Lower leg skin (tissue), 4 donors: ENCODE results near the gene SLC35A3. TPM values are rescaled to one million over a fixed set of nuclear protein-coding genes. Genes with fewer than 3 reads are reported as not detected.

Experiments
- DNase-seq, 2 donors: peaks; one replicate each; pipeline ENCODE4 v3.0.0-alpha.2; 2019; ENCODE audit warnings: low spot score in 2 of 2
- H3K4me3 ChIP-seq: fragments of 200-600 bp; sonication (generic); 2 replicates; pipeline ENCODE4 v1.5.1; 2017; ENCODE audit warnings: mild to moderate bottlenecking, low read depth; ENCODE audit not compliant: poor library complexity, severe bottlenecking
- CTCF ChIP-seq, 3 donors: fragments of 450-650 bp; IDR thresholded peaks; one replicate each; pipeline ENCODE4 v1.5.1; 2016; ENCODE audit warnings: antibody characterized with exemption in 3 of 3, mild to moderate bottlenecking in 3 of 3, moderate library complexity in 2 of 3
- POLR2A ChIP-seq, 2 donors: fragments of 450-650 bp; IDR thresholded peaks; one replicate each; pipeline ENCODE4 v1.6.1; 2016 to 2017; ENCODE audit warnings: antibody characterized with exemption in 2 of 2, mild to moderate bottlenecking in 1 of 2, moderate library complexity in 1 of 2
- WGBS, 2 donors: methylation state at CpG; one replicate each; pipeline ENCODE4 v1.1.5; 2018; 5-methylcytosine and 5-hydroxymethylcytosine counted together
- intact Hi-C: fragments of 100-400 bp; cut with DNase I; formaldehyde crosslinking; loops from one replicate; pipeline ENCODE4 v1.15.0; 2023; ENCODE audit warnings: low total_unique reads
- total RNA-seq, 4 donors: library from RNA; depleted of rRNA; stranded (reverse); fragments of >200 nt; gene quantifications; one replicate each; pipeline ENCODE4 v1.1.0, GENCODE V29; 2016

The SLC35A3 gene
- total RNA-seq, 4 donors from 2014 or later: 19.6 to 23.9 (median 22.4) TPM

- intact Hi-C loops: no loop called here
- no peak for DNase-seq
- TF ChIP-seq CTCF (IDR thresholded peaks at IDR 0.05): no peak
- TF ChIP-seq POLR2A (IDR thresholded peaks at IDR 0.05): no peak
- H3K4me3 ChIP-seq: no peak overlapping the region
- 73 to 76% methylated on average over 4 of the region's 4 CpGs for WGBS, 2 donors
Measured at GRCh38 chr1:100051401-100051800, 81.6 kb downstream of the SLC35A3 start.

GRCh38 chr1:100051893-100052292 lies 82.1 kb downstream of the SLC35A3 start:
- whole genome bisulfite sequencing, 2 donors: 75 to 77% methylated on average over 1 of the region's 1 CpG
- DNase-seq: no peak
- H3K4me3 ChIP-seq: no peak overlapping the region
- TF ChIP-seq POLR2A (IDR thresholded peaks at IDR 0.05): no peak
- no peak for TF ChIP-seq CTCF (IDR thresholded peaks at IDR 0.05)
- intact Hi-C loops: no loop called here

GRCh38 chr1:100053119-100053518 lies 83.3 kb downstream of the SLC35A3 start:
- intact Hi-C loops: no loop called here
- TF ChIP-seq POLR2A (IDR thresholded peaks at IDR 0.05): no peak
- TF ChIP-seq CTCF (IDR thresholded peaks at IDR 0.05): no peak
- no peak for DNase-seq
- no peak overlapping the region for H3K4me3 ChIP-seq

- no peak for DNase-seq
- TF ChIP-seq POLR2A (IDR thresholded peaks at IDR 0.05) (no peak), CTCF (IDR thresholded peaks at IDR 0.05) (no peak)
- intact Hi-C loops: no loop called here
- no peak overlapping the region for H3K4me3 ChIP-seq
- WGBS, 2 donors: 91 to 98% methylated on average over 4 of the region's 4 CpGs
Measured at GRCh38 chr1:100053727-100054126, 83.9 kb downstream of the SLC35A3 start.

GRCh38 chr1:100061681-100062080 lies 91.9 kb downstream of the SLC35A3 start:
- intact Hi-C loops: no loop called here
- TF ChIP-seq POLR2A (IDR thresholded peaks at IDR 0.05): no peak
- no peak for TF ChIP-seq CTCF (IDR thresholded peaks at IDR 0.05)
- 97 to 98% methylated on average over 3 of the region's 3 CpGs for WGBS, 2 donors
- no peak overlapping the region for H3K4me3 ChIP-seq
- no peak for DNase-seq

- no peak overlapping the region for H3K4me3 ChIP-seq
- no peak for DNase-seq
- WGBS, 2 donors: 76 to 81% methylated on average over 1 of the region's 1 CpG
- intact Hi-C loops: loop anchor here (5.0 kb wide), 1 partner anchor 948 kb away; no protein-coding TSS in a partner anchor
- TF ChIP-seq CTCF (IDR thresholded peaks at IDR 0.05): no peak
- no peak for TF ChIP-seq POLR2A (IDR thresholded peaks at IDR 0.05)
Measured at GRCh38 chr1:100065183-100065968, 95.6 kb downstream of the SLC35A3 start.
